ENCODE results near the gene MFSD11. TPM values are rescaled to one million over a fixed set of nuclear protein-coding genes. Genes with fewer than 3 reads are reported as not detected.
A peak's percentile ranks its signal among the peaks of the same experiment; 100 is the strongest.
"Not testable (repeated sequence)": the region's sequence is repeated elsewhere in the genome, so short reads cannot be mapped to it uniquely, and the experiment has no call there.

Gene MFSD11
- total RNA-seq, 1 donor from 2014 or later = 18.6 TPM

GRCh38 chr17:76789235-76789788, 51.4 kb downstream of the MFSD11 start:
- H3K4me3 Mint-ChIP-seq (ENCODE audit: low read depth) = no peak overlapping the region
- peaks cover 20% of the 10 kb centered on the region for H3K4me1 Mint-ChIP-seq (ENCODE audit: low read depth)
- no peaks in the 10 kb centered on the region for H3K36me3 Mint-ChIP-seq (ENCODE audit: low read depth)
- no peak overlapping the region for H3K27ac Mint-ChIP-seq
- intact Hi-C loops (cut with micrococcal nuclease) = no loop called here
- H3K9me3 Mint-ChIP-seq = no peaks in the 10 kb centered on the region
- no peak for DNase-seq (ENCODE audit: low spot score)
- no peaks in the 10 kb centered on the region for H3K27me3 Mint-ChIP-seq (ENCODE audit: low read depth)

GRCh38 chr17:76791053-76791980, 53.4 kb downstream of the MFSD11 start:
- no peaks in the 10 kb centered on the region for H3K36me3 Mint-ChIP-seq (ENCODE audit: low read depth)
- H3K9me3 Mint-ChIP-seq = no peaks in the 10 kb centered on the region
- peaks cover 20% of the 10 kb centered on the region for H3K4me1 Mint-ChIP-seq (ENCODE audit: low read depth)
- peak; percentile 46 for DNase-seq (ENCODE audit: low spot score)
- intact Hi-C loops (cut with micrococcal nuclease) = no loop called here
- H3K27me3 Mint-ChIP-seq (ENCODE audit: low read depth) = no peaks in the 10 kb centered on the region
- H3K4me3 Mint-ChIP-seq (ENCODE audit: low read depth) = peak overlapping the region; percentile 23
- H3K27ac Mint-ChIP-seq = no peak overlapping the region

- Mint-ChIP-seq H3K9me3 (no peaks in the 10 kb centered on the region), H3K27me3 (ENCODE audit: low read depth) (no peaks in the 10 kb centered on the region), H3K27ac (no peak overlapping the region), H3K4me3 (ENCODE audit: low read depth) (no peak overlapping the region), H3K36me3 (ENCODE audit: low read depth) (no peaks in the 10 kb centered on the region), H3K4me1 (ENCODE audit: low read depth) (peaks cover 17% of the 10 kb centered on the region)
- DNase-seq (ENCODE audit: low spot score) = no peak
- intact Hi-C loops (cut with micrococcal nuclease) = no loop called here
These were observed 54.4 kb downstream of the MFSD11 start for GRCh38 chr17:76792348-76792747.

GRCh38 chr17:76793775-76794174, 55.9 kb downstream of the MFSD11 start:
- no peak overlapping the region for H3K4me3 Mint-ChIP-seq (ENCODE audit: low read depth)
- peaks cover 13% of the 10 kb centered on the region for H3K4me1 Mint-ChIP-seq (ENCODE audit: low read depth)
- intact Hi-C loops (cut with micrococcal nuclease) = no loop called here
- H3K9me3 Mint-ChIP-seq = no peaks in the 10 kb centered on the region
- no peak overlapping the region for H3K27ac Mint-ChIP-seq
- H3K27me3 Mint-ChIP-seq (ENCODE audit: low read depth) = no peaks in the 10 kb centered on the region
- no peaks in the 10 kb centered on the region for H3K36me3 Mint-ChIP-seq (ENCODE audit: low read depth)
- no peak for DNase-seq (ENCODE audit: low spot score)

GRCh38 chr17:76796081-76796480, 58.2 kb downstream of the MFSD11 start:
- H3K9me3 Mint-ChIP-seq = no peaks in the 10 kb centered on the region
- no peaks in the 10 kb centered on the region for H3K27me3 Mint-ChIP-seq (ENCODE audit: low read depth)
- no peak overlapping the region for H3K4me3 Mint-ChIP-seq (ENCODE audit: low read depth)
- no peak for DNase-seq (ENCODE audit: low spot score)
- no peak overlapping the region for H3K27ac Mint-ChIP-seq
- H3K36me3 Mint-ChIP-seq (ENCODE audit: low read depth) = no peaks in the 10 kb centered on the region
- peaks cover 11% of the 10 kb centered on the region for H3K4me1 Mint-ChIP-seq (ENCODE audit: low read depth)
- intact Hi-C loops (cut with micrococcal nuclease) = no loop called here

- Mint-ChIP-seq H3K4me1 (ENCODE audit: low read depth) (peaks cover 2% of the 10 kb centered on the region), H3K27ac (no peak overlapping the region), H3K27me3 (ENCODE audit: low read depth) (no peaks in the 10 kb centered on the region), H3K9me3 (no peaks in the 10 kb centered on the region), H3K36me3 (ENCODE audit: low read depth) (no peaks in the 10 kb centered on the region), H3K4me3 (ENCODE audit: low read depth) (no peak overlapping the region)
- intact Hi-C loops (cut with micrococcal nuclease) = no loop called here
- DNase-seq (ENCODE audit: low spot score) = no peak
These were observed 59.4 kb downstream of the MFSD11 start for GRCh38 chr17:76797241-76797840.

GRCh38 chr17:76801706-76802105, 63.8 kb downstream of the MFSD11 start:
- intact Hi-C loops (cut with micrococcal nuclease) = no loop called here
- DNase-seq (ENCODE audit: low spot score) = no peak
- no peaks in the 10 kb centered on the region for H3K9me3 Mint-ChIP-seq
- no peak overlapping the region for H3K27ac Mint-ChIP-seq
- H3K36me3 Mint-ChIP-seq (ENCODE audit: low read depth) = no peaks in the 10 kb centered on the region
- no peaks in the 10 kb centered on the region for H3K4me1 Mint-ChIP-seq (ENCODE audit: low read depth)
- H3K4me3 Mint-ChIP-seq (ENCODE audit: low read depth) = no peak overlapping the region
- peaks cover 4% of the 10 kb centered on the region for H3K27me3 Mint-ChIP-seq (ENCODE audit: low read depth)

GRCh38 chr17:76805319-76805718, 67.4 kb downstream of the MFSD11 start:
- intact Hi-C loops (cut with micrococcal nuclease) = no loop called here
- Mint-ChIP-seq H3K36me3 (ENCODE audit: low read depth) (no peaks in the 10 kb centered on the region), H3K27ac (no peak overlapping the region), H3K4me3 (ENCODE audit: low read depth) (no peak overlapping the region), H3K9me3 (no peaks in the 10 kb centered on the region), H3K4me1 (ENCODE audit: low read depth) (no peaks in the 10 kb centered on the region), H3K27me3 (ENCODE audit: low read depth) (peaks cover 4% of the 10 kb centered on the region)
- no peak for DNase-seq (ENCODE audit: low spot score)

GRCh38 chr17:76806151-76806550, 68.2 kb downstream of the MFSD11 start:
- H3K4me3 Mint-ChIP-seq (ENCODE audit: low read depth); H3K27ac Mint-ChIP-seq; H3K9me3 Mint-ChIP-seq: not testable (repeated sequence)

GRCh38 chr17:76806767-76807166, 68.8 kb downstream of the MFSD11 start:
- intact Hi-C loops (cut with micrococcal nuclease); H3K4me1 Mint-ChIP-seq (ENCODE audit: low read depth); DNase-seq (ENCODE audit: low spot score); H3K9me3 Mint-ChIP-seq; H3K27ac Mint-ChIP-seq; H3K27me3 Mint-ChIP-seq (ENCODE audit: low read depth); H3K36me3 Mint-ChIP-seq (ENCODE audit: low read depth); H3K4me3 Mint-ChIP-seq (ENCODE audit: low read depth): not testable (repeated sequence)

More at GRCh38 chr17:76806151-76806550, 68.2 kb downstream of the MFSD11 start:
- H3K4me1 Mint-ChIP-seq (ENCODE audit: low read depth); H3K36me3 Mint-ChIP-seq (ENCODE audit: low read depth); intact Hi-C loops (cut with micrococcal nuclease); H3K27me3 Mint-ChIP-seq (ENCODE audit: low read depth); DNase-seq (ENCODE audit: low spot score): not testable (repeated sequence)

- intact Hi-C loops (cut with micrococcal nuclease) = no loop called here
- H3K27me3 Mint-ChIP-seq (ENCODE audit: low read depth) = peaks cover 4% of the 10 kb centered on the region
- H3K4me1 Mint-ChIP-seq (ENCODE audit: low read depth) = no peaks in the 10 kb centered on the region
- no peaks in the 10 kb centered on the region for H3K36me3 Mint-ChIP-seq (ENCODE audit: low read depth)
- H3K9me3 Mint-ChIP-seq = no peaks in the 10 kb centered on the region
- no peak overlapping the region for H3K27ac Mint-ChIP-seq
- H3K4me3 Mint-ChIP-seq (ENCODE audit: low read depth) = no peak overlapping the region
- DNase-seq (ENCODE audit: low spot score) = no peak
These were observed 70.4 kb downstream of the MFSD11 start for GRCh38 chr17:76808326-76808725.

- Mint-ChIP-seq H3K9me3 (no peaks in the 10 kb centered on the region), H3K27ac (no peak overlapping the region), H3K4me3 (ENCODE audit: low read depth) (no peak overlapping the region), H3K36me3 (ENCODE audit: low read depth) (no peaks in the 10 kb centered on the region), H3K4me1 (ENCODE audit: low read depth) (no peaks in the 10 kb centered on the region), H3K27me3 (ENCODE audit: low read depth) (no peaks in the 10 kb centered on the region)
- intact Hi-C loops (cut with micrococcal nuclease) = no loop called here
- no peak for DNase-seq (ENCODE audit: low spot score)
These were observed 73.0 kb downstream of the MFSD11 start for GRCh38 chr17:76810956-76811355.

GRCh38 chr17:76811834-76812233, 73.9 kb downstream of the MFSD11 start:
- no peak overlapping the region for H3K4me3 Mint-ChIP-seq (ENCODE audit: low read depth)
- DNase-seq (ENCODE audit: low spot score) = no peak
- peaks cover 4% of the 10 kb centered on the region for H3K27me3 Mint-ChIP-seq (ENCODE audit: low read depth)
- H3K36me3 Mint-ChIP-seq (ENCODE audit: low read depth) = no peaks in the 10 kb centered on the region
- intact Hi-C loops (cut with micrococcal nuclease) = no loop called here
- H3K9me3 Mint-ChIP-seq = no peaks in the 10 kb centered on the region
- peaks cover 6% of the 10 kb centered on the region for H3K4me1 Mint-ChIP-seq (ENCODE audit: low read depth)
- H3K27ac Mint-ChIP-seq = no peak overlapping the region

All from activated T-helper 2 cell treated with anti-CD3 and anti-CD28 coated beads, Interferon-gamma antibody, Interleukin-2, Interleukin-4, amounts not matched to agents 10 μg/mL and 5 μg/mL and 100 μg/mL, durations not matched to agents 14 hours and 24 hours and 36 hours (primary cell).